Activated T-helper 9 cell treated with anti-CD3 and anti-CD28 coated beads, Interleukin-2, amount 50 U/mL, for 16 hours (primary cell): Measurements from ENCODE around the gene PPDPF.
"Not testable (repeated sequence)": the region's sequence is repeated elsewhere in the genome, so short reads cannot be mapped to it uniquely, and the experiment has no call there.

Experiments
- DNase-seq: peaks from one replicate; pipeline ENCODE4 v3.0.0-alpha.2; 2020; ENCODE audit warnings: low read depth

PPDPF gene

GRCh38 chr20:63565021-63565698, 44.6 kb downstream of the PPDPF start:
- DNase-seq, result no peak

GRCh38 chr20:63565699-63566335, 45.3 kb downstream of the PPDPF start:
- no peak for DNase-seq

- no peak for DNase-seq
Observed at GRCh38 chr20:63566395-63567135, 46.0 kb downstream of the PPDPF start.

GRCh38 chr20:63567136-63567385, 46.5 kb downstream of the PPDPF start:
- DNase-seq, result no peak

GRCh38 chr20:63567386-63568169, 47.0 kb downstream of the PPDPF start:
- no peak for DNase-seq

- DNase-seq, result no peak
Observed at GRCh38 chr20:63568170-63568981, 47.8 kb downstream of the PPDPF start.

GRCh38 chr20:63568986-63569949, 48.7 kb downstream of the PPDPF start:
- no peak for DNase-seq

GRCh38 chr20:63570281-63571086, 49.9 kb downstream of the PPDPF start:
- no peak for DNase-seq

GRCh38 chr20:63571087-63571478, 50.5 kb downstream of the PPDPF start:
- DNase-seq, result not testable (repeated sequence)
